ENCODE measurements around the gene MRPL14. TPM values are rescaled to one million over a fixed set of nuclear protein-coding genes. Genes with fewer than 3 reads are reported as not detected.

Gene MRPL14
- total and polyA plus RNA-seq, 2 of the 8 experiments (the other 6 are each of a cell fraction or from before 2014, with no cell fraction given) = 82.0 to 97.1 TPM

DNA sequence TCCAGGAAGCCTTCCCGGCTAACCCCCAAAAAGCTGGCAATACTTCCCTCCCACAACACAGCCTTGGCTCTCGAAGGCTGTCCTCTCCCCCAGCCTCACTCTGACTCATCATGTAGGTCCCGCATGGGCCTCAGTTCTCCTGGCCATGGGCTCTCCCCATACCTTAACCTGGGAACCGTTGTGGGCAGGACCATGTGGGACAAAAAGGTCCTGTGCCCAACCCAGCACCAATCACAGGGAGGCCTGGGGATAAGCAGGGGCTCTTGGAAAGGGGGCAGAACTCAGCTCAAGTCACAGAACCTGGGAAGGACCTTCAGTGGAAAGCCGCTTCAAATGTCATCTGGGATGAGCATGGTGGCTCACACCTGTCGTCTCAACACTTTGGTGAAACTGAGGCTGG lies 45.5 kb downstream of the MRPL14 start:
- Histone ChIP-seq H3K14ac (ENCODE audit: insufficient read length) (no peak overlapping the region), H4K91ac (replicated peaks; ENCODE audit: insufficient read length, low read length) (peak overlapping the region; percentile 25), H3K36me3 (ENCODE audit: control insufficient read depth in 2 of 4, insufficient read depth in 4 of 4, low read length in 3 of 4) (no peaks in the 10 kb centered on the region), H3K4me1 (replicated peaks in 1 of 4; ENCODE audit: control insufficient read depth in 3 of 4, insufficient read depth in 4 of 4, low read length in 3 of 4) (peaks cover 0 to 7% (median 6%) of the 10 kb centered on the region in 4 experiments; a peak in 6 of 7 replicates), H3K4ac (replicated peaks; ENCODE audit: insufficient read length, low read depth, low read length) (no peak overlapping the region), H3K79me2 (ENCODE audit: control insufficient read depth in 1 of 2, insufficient read depth in 2 of 2, low read length in 2 of 2) (no peaks in the 10 kb centered on the region), H2BK12ac (ENCODE audit: low read depth, low read length) (no peak overlapping the region), H4K20me1 (replicated peaks in 1 of 2; ENCODE audit: control insufficient read depth in 1 of 2, insufficient read depth in 2 of 2, low read length in 2 of 2) (no peaks in the 10 kb centered on the region), H3K27ac (ENCODE audit: low read depth, low read length) (no peak overlapping the region), H3K56ac (replicated peaks; ENCODE audit: insufficient read length, low read depth, low read length) (no peak overlapping the region), H3K4me2 (ENCODE audit: insufficient read depth in 1 of 2, low read depth in 2 of 2, low read length in 2 of 2) (no peak overlapping the region), H2BK120ac (replicated peaks; ENCODE audit: low read depth, low read length) (no peak overlapping the region), H4K5ac (ENCODE audit: insufficient read length, low read depth, low read length) (no peak overlapping the region), H3K9ac (replicated peaks in 1 of 4; ENCODE audit: extremely low read depth in 1 of 4, low read depth in 3 of 4, low read length in 3 of 4) (no peak overlapping the region), H2BK15ac (ENCODE audit: low read length) (no peak overlapping the region), H3K9me3 (ENCODE audit: insufficient read depth in 2 of 2, low read depth in 1 of 2, low read length in 1 of 2) (no peaks in the 10 kb centered on the region), H4K8ac (ENCODE audit: extremely low read depth, insufficient read depth, low read length) (no peak overlapping the region), H3K18ac (ENCODE audit: extremely low read depth, low read length) (no peak overlapping the region), H2BK5ac (ENCODE audit: low read depth, low read length) (no peak overlapping the region; the same call in 1 of the 2 replicates), H2BK20ac (ENCODE audit: low read length) (no peak overlapping the region), H3K23me2 (ENCODE audit: low read depth, low read length) (no peaks in the 10 kb centered on the region), H3K27me3 (replicated peaks in 1 of 4; ENCODE audit: control insufficient read depth in 3 of 4, extremely low read depth in 1 of 4, insufficient read depth in 3 of 4, low read length in 3 of 4) (no peaks in the 10 kb centered on the region; a peak in 1 of 7 replicates), H3K23ac (ENCODE audit: insufficient read length) (no peak overlapping the region), H2AK5ac (ENCODE audit: low read depth, low read length) (no peak overlapping the region), H3K79me1 (ENCODE audit: low read depth, low read length) (no peaks in the 10 kb centered on the region), H2AFZ (ENCODE audit: low read length) (no peak overlapping the region), H3K4me3 (ENCODE audit: extremely low read depth in 1 of 4, insufficient read depth in 2 of 4, low read depth in 3 of 4, low read length in 4 of 4) (no peak overlapping the region)
- POLR2A ChIA-PET (ENCODE audit: partially characterized antibody) = interaction anchor here (1.1 kb wide), 1 partner anchor 171 kb away, joined by 3 read pairs; no protein-coding TSS in a partner anchor
- DNase-seq (ENCODE audit: low read depth in 1 of 2, low spot score in 2 of 2) (no peak), FAIRE-seq (no peak)
- CTCF ChIA-PET (ENCODE audit: partially characterized antibody) = interaction anchor here (0.6 to 5.1 kb wide), 11 partner anchors 14 to 473 kb away, joined by 3 to 59 read pairs (median 4); no protein-coding TSS in a partner anchor
- WGBS, 2 experiments (ENCODE audit: extremely low coverage in 1 of 2, insufficient coverage in 1 of 2, insufficient read length in 1 of 2, insufficient replicate concordance in 2 of 2, low coverage in 1 of 2, low lambda C conversion rate in 2 of 2, missing lambda C conversion rate in 1 of 2) = 94% methylated on average over 6 of the region's 6 CpGs; no CpG with 5 or more reads in 1 of the 2 experiments
- TF ChIP-seq, protein P1, sequence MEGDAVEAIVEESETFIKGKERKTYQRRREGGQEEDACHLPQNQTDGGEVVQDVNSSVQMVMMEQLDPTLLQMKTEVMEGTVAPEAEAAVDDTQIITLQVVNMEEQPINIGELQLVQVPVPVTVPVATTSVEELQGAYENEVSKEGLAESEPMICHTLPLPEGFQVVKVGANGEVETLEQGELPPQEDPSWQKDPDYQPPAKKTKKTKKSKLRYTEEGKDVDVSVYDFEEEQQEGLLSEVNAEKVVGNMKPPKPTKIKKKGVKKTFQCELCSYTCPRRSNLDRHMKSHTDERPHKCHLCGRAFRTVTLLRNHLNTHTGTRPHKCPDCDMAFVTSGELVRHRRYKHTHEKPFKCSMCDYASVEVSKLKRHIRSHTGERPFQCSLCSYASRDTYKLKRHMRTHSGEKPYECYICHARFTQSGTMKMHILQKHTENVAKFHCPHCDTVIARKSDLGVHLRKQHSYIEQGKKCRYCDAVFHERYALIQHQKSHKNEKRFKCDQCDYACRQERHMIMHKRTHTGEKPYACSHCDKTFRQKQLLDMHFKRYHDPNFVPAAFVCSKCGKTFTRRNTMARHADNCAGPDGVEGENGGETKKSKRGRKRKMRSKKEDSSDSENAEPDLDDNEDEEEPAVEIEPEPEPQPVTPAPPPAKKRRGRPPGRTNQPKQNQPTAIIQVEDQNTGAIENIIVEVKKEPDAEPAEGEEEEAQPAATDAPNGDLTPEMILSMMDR (IDR thresholded peaks at IDR 0.05; ENCODE audit: control extremely low read depth in 1 of 3, insufficient read depth in 1 of 3, low read depth in 1 of 3, low read length in 3 of 3) = no peak
